Kidney tubule cell (primary cell): ENCODE measurements around the gene STK38.
"Not testable (repeated sequence)": the region's sequence is repeated elsewhere in the genome, so short reads cannot be mapped to it uniquely, and the experiment has no call there.

Experiments
- DNase-seq: peaks from one replicate; pipeline ENCODE4 v3.0.0-alpha.2; 2018; ENCODE audit warnings: low spot score

The STK38 gene

GRCh38 chr6:36484736-36485135 is 62.5 kb downstream of the STK38 start:
- no peak for DNase-seq

GRCh38 chr6:36483326-36483725 is 64.0 kb downstream of the STK38 start:
- not testable (repeated sequence) for DNase-seq

- no peak for DNase-seq
Observed at GRCh38 chr6:36479256-36479655, 68.0 kb downstream of the STK38 start.

- DNase-seq = no peak
Observed at GRCh38 chr6:36478051-36478526, 69.2 kb downstream of the STK38 start.

GRCh38 chr6:36469946-36470345 is 77.3 kb downstream of the STK38 start:
- no peak for DNase-seq

- no peak for DNase-seq
Observed at GRCh38 chr6:36469148-36469661, 78.1 kb downstream of the STK38 start.

- DNase-seq = no peak
Observed at GRCh38 chr6:36467625-36468024, 79.7 kb downstream of the STK38 start.

GRCh38 chr6:36464233-36464632 is 83.0 kb downstream of the STK38 start:
- no peak for DNase-seq

- peak; percentile 14 for DNase-seq
Observed at GRCh38 chr6:36463676-36464075, 83.6 kb downstream of the STK38 start.

- DNase-seq = no peak
Observed at GRCh38 chr6:36461646-36462045, 85.6 kb downstream of the STK38 start.

GRCh38 chr6:36460916-36461315 is 86.4 kb downstream of the STK38 start:
- no peak for DNase-seq

- DNase-seq = no peak
Observed at GRCh38 chr6:36459501-36459900, 87.8 kb downstream of the STK38 start.

GRCh38 chr6:36455486-36456027 is 91.7 kb downstream of the STK38 start:
- DNase-seq = no peak

- not testable (repeated sequence) for DNase-seq
Observed at GRCh38 chr6:36452897-36453296, 94.4 kb downstream of the STK38 start.

- not testable (repeated sequence) for DNase-seq
Observed at GRCh38 chr6:36449173-36449572, 98.1 kb downstream of the STK38 start.

GRCh38 chr6:36445621-36446020 is 101.7 kb downstream of the STK38 start:
- DNase-seq = no peak

GRCh38 chr6:36444470-36444869 is 102.8 kb downstream of the STK38 start:
- DNase-seq = no peak
